GM19193 (cell line): ENCODE results near the gene MVB12B.

Source experiments
- POLR2A ChIP-seq: IDR thresholded peaks from 4 replicates; pipeline ENCODE4 v1.6.1; 2011; ENCODE audit not compliant: insufficient read depth, insufficient read length; ENCODE audit errors: extremely low read depth

MVB12B gene

DNA sequence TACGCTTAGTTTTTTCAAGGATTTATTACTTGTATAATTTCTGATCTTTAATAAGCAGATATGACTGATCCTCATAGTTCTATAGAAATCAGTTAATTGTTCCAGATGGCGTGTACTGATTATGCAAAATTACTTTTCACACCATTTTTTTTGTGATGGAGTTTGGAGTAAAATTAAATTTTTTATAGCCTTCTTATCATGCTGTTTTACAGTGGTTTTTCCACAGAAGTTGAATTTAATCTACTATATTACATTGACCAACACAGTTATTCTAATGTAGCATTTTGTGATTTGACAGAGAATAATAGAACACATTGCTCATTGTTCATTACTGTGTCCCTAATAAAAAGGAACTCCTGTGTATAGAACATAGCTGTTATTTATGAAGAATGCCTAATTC lies 111.1 kb downstream of the MVB12B start:
- TF ChIP-seq POLR2A = no peak

DNA sequence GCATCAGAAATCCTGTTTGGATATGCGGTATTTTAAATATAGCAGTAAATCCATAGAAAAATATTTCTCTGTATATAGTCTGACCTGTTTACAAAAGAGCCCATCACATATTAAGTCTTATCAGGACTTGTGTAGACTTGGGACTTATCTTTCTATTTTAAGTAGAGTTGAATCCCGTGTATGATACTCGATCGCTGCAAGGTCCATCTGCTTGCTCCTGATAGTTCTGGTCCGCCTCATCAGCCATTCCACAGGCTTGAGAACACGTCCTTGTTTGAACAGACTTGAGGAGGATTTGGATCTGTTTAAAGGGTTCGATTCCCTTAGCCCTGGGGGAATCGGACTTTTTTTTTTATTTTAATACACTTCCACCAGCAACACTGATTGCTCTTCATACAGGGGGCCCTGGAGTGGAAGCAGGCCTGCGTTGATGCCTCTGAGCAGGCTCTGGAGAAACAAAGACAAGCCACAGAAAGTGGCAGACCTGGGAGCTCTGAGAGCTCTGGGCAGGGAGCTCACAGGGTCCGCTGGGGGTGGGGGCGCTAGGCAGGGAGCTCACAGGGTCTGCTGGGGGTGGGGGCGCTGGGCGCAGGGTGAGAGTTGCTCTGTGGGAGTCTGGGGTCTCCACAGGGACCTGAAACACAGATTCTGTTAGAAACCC lies 112.2 kb downstream of the MVB12B start:
- TF ChIP-seq POLR2A = no peak

DNA sequence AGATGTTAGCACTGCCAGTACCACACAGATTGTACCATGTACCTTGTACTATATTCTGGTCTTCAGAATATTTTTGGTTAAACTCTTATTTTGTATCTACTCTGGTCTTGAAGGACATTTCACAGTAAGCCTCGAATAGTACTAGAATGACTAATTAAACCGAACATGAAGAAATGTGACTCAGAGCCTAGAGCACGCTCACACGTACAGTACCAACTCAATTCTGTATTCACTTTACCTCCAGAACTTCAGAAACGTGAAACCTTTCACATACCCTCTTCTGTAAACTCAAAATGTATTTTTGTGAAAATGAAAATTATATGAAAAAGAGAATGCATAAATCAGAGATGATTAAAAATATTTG lies 112.8 kb downstream of the MVB12B start:
- no peak for TF ChIP-seq POLR2A

DNA sequence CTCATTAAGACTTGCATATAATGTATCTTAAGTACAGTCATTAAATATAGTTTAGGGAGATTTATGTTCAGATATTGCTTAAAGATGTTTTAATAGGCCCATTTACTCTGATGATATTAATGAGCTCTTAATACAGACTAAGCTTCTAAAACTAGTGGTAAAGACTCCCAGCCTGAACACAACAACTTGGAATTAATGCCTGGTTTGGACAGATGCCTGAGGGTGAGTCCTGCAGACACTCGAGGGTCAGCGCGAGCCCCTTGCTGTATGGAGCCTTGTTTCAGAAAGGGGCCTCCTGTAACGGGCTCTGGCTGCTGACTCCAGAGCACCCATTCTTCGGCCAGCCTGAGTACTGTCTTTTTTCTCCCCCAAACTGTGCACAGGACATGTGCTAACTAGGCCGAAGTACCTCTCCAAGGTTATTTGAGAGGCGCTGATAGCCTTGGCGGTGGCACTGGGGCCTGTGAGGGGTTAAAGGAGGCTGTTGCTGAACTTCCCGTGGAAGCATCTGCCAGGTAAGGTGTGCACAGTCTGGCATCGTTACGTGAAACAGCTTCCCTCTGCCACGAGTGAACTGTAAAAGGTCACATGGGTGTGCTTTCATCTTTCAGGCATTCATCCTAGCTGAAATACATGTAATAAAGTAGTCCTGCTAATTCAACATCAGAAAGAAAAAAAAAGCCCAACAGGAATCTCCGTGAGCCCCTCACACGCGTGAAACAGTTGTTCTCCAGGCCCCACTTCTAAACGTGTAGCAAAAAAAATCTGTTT lies 113.4 kb downstream of the MVB12B start:
- no peak for TF ChIP-seq POLR2A

DNA sequence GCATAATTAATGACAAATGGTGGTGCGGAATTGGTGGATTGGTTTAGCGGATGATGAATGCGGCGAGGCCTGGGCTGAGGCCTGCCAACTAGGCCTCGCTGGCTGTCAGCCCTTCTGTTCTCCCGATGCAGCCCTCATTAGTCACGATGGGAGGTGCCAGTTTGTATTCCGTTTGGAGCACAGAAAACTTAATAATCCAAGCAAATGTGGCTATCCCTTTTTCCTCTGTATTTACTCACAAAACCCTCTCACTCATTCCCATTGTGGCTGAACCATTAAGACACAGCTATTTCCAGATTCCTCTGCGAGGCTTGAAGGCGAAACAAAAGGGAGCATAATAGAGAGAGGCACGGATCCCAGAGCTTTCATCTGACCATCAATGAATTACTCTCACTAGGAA lies 114.3 kb downstream of the MVB12B start:
- no peak for TF ChIP-seq POLR2A

DNA sequence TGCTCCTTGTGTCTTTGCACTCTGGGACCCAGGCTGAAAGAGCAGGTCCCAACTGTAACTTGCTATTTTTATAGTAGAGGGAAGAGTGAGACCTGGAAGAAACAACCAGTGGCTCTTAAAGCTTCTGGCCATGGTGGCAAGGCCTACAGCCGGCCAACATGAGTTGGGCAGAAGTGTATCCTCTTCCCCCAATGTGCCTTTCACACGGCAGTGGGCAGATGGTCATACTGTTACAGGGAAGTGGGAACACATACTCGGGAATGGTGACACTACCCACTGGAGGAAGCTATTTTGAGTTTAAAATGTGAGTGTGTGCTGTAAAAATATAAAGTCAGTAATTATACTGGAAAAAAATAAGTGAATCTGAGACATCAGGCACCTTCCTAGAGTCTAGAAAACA lies 116.0 kb downstream of the MVB12B start:
- no peak for TF ChIP-seq POLR2A

DNA sequence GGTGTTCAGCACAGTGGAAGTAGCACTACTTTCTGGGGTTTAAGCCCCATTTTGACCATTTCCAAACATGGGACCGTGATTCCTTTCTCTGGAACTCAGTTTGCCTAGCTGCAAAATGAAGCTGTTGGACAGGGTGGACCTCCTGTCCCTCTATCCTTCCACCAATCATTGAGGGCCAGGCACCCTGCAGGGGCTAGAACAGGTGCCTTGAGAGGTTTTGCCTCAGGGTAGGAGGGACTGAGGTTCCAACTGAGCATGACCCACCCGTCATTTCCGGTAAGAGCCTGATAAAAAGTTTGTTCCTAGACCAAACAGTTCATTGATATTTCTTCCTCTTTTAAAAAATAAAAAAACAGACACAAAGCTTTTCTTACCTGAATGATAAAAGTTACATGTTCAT lies 116.5 kb downstream of the MVB12B start:
- TF ChIP-seq POLR2A = no peak

DNA sequence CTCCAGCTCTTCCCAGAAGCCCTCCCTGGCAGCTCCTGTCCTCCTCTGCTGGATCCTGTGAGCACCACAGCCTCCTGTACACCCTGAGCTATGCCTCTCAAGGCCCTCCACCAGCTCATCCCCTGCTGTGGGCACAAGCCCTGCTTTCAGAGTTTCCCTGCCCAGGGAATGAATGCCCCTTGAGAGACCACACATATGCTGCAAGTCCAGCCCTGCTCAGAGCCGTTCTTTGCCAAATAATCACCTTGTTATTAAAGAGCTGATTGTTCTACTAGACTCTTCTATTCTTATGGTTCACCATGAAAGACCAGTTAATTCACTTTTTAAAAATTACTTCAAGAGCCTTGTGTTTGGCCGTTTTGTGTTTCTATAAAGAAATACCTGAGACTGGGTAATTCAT lies 121.5 kb downstream of the MVB12B start:
- no peak for TF ChIP-seq POLR2A

DNA sequence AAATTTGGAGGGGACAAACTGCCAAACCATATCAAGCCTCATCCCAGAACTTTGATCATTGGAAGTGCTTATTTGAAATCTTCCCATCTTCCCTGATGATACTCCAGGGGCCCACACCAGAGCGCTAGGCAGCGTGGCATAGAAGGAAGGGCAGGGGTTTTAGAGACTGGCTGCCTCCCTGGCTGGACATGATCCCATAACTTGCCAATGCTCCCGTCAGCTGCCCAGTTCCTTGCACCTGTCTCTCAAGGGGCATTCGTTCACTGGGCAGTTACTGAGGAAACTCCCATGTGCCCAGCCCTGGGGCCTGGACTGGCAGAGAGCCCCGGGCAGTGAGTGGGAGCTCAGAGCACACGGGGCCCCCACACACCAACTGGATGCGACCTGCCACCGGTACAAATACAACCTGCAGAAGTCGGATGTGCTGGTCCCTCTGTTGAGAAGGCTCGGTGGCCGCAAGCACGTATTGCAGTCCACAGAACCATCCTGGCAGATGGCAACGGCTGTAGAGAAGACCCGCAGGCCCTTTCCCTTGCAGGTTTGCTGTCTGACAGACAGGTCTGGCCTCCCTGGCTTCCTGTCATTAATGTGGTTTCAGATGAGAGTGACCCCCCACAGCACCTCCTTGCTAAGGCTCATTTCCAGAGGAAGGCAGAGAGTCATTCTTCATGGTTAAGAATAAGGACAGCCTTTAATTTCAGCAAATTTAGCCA lies 122.4 kb downstream of the MVB12B start:
- no peak for TF ChIP-seq POLR2A

DNA sequence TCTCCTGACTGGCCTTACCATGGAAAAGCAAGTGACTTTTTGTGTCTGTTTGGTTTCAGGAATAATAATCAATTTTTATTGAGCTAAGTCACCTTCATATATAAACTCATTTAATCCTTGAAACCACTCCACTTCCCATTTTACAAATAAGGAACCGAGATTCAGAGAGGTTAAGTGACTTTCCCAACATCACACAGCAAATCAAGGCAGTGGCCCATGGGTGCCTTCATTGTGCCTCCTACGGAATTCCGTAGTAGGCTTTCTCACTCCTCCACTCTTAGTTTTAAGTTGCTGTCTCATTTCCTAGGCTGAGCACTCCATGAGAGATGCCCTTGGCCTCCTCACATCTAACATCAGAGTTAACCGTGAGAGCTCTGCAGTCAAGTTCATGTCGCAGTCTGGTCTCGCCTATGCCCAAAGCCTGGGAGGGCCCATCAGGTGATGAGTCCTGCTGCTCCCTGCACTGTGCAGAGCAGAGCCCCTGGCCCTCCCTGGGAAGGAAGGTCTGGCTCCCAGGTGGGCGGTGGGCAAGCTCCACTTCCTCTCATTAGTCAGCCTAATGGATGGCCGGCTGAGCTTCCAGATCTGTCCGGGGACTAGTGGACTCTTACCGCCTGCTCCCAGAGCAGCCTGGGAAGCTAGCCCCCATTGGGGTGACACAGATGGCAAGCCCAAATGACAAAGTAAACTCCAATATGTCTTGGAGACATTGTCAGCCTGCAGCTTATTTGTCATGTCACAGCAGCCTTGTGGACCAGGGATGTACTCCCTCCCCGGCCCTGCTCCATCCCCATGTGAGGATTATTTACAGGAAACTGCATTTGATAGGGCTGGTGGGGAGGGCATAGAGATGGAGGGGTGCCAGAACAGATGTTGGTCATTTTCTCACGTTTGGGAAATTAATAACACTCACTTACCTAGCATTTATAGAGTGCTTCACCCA lies 123.4 kb downstream of the MVB12B start:
- no peak for TF ChIP-seq POLR2A

DNA sequence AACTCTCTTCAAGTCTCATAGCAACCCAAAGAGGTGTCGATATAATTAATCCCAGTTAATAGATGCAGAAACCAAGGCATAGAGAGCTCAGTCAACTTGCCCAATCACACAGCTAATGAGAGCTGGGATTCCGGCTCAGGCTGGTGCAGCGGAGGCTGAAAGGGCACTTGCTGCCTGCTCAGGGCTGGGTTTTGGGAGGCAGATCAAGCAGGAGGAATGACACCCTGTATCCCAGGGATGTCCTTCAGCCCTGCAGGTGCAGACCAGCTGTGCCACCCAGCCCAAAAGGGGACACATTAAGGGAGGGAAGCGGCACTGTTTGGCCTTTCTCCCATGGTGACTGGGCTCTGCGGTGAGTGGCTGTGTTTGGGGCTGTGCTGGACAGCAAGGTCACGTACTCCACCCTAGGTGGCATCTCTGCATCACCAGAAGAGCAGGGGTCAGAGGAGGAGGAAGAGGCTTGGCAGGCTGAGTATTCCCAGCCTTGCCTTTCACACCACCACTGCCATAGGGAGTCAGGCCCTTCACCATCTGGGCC lies 124.1 kb downstream of the MVB12B start:
- TF ChIP-seq POLR2A = no peak

DNA sequence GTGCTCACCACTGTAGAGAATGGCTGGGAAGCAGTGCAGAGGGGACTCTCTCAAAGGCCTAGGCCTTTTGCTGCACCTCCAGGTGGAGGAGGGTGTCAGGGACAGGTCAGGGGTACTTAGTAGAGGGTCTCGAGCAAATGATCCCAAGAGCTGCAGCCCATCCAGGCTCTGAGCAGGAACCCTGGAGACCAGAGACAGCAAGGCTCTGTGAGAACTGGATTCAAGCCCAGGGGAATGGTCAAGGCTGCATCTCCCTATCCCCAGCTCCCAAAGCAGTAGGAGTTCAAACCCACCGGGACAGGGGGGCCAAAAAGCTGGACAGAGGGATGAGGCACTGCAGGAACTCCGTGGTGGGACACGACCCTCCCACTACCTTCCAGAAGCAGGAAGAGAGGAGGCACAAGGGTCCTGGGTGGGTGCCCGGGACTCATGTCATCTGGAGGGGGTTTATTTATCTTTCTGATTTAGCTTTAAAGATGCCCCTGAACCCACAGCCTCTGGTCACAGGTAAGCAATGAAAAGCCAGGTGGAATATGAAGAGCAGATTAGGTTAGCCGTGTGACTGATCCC lies 124.8 kb downstream of the MVB12B start:
- TF ChIP-seq POLR2A = no peak

DNA sequence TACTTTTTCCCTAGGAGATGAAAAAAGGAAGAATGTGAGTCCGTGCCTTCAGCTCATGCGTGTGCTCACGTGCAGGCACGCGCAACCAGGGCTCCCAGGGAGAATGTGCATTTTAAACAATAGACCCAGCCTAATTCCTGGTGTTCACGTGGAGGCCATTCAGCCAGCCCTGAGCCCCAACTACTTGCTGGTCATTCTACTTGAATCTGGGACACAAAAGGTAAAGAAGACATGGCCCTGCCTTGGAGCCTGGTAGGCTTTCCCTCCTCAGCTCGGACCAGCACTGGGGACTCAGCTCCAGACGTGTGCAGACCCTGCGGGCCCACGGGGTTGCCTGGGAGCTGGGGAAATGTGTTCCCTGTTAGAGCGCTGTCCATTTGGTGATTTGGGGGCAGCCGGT lies 125.5 kb downstream of the MVB12B start:
- no peak for TF ChIP-seq POLR2A

DNA sequence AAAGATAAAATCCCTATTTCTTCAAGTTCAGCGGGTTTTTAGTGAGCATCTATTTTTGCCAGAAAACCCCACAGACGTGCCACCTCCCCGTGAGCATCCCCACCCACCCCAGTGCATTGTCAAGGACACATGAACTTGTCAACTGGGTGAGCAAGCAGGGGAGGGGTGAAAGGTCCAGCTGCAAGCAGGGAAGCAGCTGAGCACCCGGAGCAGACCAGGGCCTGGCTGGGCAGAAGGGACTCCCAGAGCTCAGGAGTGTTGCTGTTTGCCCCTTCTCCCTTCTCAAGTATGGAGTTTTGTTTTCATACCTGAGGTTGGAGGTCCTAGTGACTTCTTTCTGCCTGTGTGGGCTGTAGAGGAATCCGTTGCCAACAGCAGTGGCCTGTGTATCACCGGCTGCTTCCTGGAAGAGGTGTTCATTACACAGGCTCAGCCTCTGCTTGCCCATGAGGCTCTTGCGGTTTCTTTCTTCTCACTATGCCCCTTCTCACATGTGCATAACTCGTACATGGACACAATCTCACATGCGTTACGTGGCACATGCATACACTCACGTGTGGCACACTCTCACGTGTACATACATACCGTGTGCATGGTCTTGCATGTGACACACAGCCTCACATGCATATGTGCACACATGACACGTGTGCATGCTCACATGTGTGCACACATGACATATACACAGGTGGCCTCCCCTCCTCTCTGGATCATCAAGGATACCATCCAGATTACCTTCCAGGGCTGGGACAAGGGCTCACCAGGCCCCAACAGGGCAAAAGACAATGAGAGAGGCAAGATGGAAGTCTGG lies 126.7 kb downstream of the MVB12B start:
- no peak for TF ChIP-seq POLR2A

DNA sequence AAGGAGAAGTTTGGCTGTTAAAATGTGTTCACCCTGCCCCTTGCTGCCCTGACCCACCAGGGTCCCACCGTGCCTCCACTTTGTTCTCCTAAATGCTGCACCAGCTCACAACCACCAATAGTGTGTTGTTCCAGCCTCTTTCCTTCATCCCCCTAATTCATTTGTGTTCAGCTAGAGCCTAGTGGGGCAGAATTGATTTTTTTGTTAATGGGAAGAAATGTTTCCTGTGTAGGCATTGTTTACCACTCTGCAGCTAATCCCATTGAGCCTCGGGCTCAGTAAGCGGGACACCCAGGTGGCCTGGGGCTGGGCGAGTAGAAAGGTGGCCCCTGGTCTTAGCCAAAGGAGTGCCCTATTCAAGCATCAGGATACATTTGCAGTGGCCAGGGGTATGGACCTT lies 127.6 kb downstream of the MVB12B start:
- no peak for TF ChIP-seq POLR2A
